Measurements from ENCODE around the gene ORMDL1. TPM values are rescaled to one million over a fixed set of nuclear protein-coding genes. Genes with fewer than 3 reads are reported as not detected.

The ORMDL1 gene
- total RNA-seq, 1 donor from 2014 or later = 27.7 TPM

DNA sequence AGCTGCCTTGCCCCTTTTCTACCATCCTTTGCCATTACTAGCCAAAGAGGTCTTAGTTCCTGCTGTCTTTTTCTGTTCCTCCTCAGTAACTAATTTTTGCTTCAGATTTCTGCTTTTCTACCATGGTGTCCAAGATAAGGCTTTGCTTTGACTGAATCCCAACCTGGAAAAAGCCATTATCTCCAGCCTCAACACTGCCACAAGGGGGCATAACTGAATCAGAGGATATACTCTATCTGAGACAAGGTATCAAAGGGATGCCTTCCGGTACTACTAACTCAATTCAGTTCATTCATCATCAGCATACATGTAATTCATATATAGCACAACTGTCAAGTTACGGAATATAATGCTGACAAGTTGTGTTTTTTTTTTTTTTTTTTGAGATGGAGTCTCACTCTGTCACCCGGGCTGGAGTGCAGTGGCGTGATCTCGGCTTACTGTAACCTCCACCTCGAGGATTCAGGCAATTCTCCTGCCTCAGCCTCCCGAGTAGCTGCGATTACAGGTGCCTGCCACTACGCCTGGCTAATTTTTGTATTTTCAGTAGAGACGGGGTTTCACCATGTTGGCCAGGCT, 33.0 kb downstream of the ORMDL1 start:
- Histone ChIP-seq H3K9me3 (replicated peaks) (no peaks in the 10 kb centered on the region), H3K36me3 (peaks cover 78% of the 10 kb centered on the region), H3K4me3 (no peak overlapping the region), H3K27ac (replicated peaks) (no peak overlapping the region), H3K27me3 (ENCODE audit: low read depth) (no peaks in the 10 kb centered on the region), H3K4me1 (peaks cover 6% of the 10 kb centered on the region)
- intact Hi-C loops (cut with micrococcal nuclease) = no loop called here
- TF ChIP-seq, protein P1, sequence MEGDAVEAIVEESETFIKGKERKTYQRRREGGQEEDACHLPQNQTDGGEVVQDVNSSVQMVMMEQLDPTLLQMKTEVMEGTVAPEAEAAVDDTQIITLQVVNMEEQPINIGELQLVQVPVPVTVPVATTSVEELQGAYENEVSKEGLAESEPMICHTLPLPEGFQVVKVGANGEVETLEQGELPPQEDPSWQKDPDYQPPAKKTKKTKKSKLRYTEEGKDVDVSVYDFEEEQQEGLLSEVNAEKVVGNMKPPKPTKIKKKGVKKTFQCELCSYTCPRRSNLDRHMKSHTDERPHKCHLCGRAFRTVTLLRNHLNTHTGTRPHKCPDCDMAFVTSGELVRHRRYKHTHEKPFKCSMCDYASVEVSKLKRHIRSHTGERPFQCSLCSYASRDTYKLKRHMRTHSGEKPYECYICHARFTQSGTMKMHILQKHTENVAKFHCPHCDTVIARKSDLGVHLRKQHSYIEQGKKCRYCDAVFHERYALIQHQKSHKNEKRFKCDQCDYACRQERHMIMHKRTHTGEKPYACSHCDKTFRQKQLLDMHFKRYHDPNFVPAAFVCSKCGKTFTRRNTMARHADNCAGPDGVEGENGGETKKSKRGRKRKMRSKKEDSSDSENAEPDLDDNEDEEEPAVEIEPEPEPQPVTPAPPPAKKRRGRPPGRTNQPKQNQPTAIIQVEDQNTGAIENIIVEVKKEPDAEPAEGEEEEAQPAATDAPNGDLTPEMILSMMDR (IDR thresholded peaks at IDR 0.05; ENCODE audit: borderline replicate concordance) = peak; percentile 57
- DNase-seq = no peak

DNA sequence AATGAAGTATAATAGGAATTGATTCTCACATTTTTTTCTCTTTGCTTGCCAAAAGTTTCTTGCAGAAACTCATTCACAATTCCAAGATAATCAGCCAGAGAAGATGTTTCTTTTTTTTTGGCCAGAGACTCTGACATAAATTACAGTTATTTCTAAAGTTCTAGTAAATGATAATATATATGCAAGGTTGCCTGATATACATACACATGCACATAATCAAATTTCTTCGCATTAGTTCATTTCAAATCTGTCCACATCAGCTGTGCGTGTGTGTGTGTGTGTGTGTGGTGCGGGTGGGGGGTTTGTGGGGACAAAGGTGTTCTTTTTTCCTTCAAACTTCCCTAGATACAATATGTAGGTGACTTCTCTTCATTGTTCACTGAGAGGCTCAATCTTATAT, 54.7 kb downstream of the ORMDL1 start:
- no peaks in the 10 kb centered on the region for H3K27me3 ChIP-seq (ENCODE audit: low read depth)
- DNase-seq = no peak
- H3K4me1 ChIP-seq = no peaks in the 10 kb centered on the region
- intact Hi-C loops (cut with micrococcal nuclease) = no loop called here
- peaks cover 20% of the 10 kb centered on the region for H3K36me3 ChIP-seq
- no peak overlapping the region for H3K4me3 ChIP-seq
- H3K27ac ChIP-seq (replicated peaks) = no peak overlapping the region
- no peaks in the 10 kb centered on the region for H3K9me3 ChIP-seq (replicated peaks)
- TF ChIP-seq, protein P1 (IDR thresholded peaks at IDR 0.05; ENCODE audit: borderline replicate concordance) = no peak

DNA sequence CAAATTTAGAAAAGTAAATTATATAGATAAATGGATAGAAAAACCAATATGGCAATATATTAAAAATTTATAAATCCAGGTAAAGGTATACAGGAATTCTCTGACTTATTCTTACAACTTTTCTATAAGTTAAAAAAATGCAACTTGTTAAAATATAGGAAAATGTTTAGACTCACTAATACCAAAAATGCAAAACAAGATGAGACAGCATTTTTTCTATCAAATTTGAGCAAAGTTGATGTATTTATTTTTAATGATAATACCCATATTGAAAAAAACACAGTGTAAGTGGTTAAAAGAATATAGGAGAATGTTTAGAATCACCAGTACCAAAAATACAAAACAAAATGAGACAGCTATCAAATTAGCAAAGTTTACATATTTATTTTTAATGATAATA, 57.3 kb downstream of the ORMDL1 start:
- peaks cover 23% of the 10 kb centered on the region for H3K36me3 ChIP-seq
- no peak overlapping the region for H3K27ac ChIP-seq (replicated peaks)
- TF ChIP-seq, protein P1 (IDR thresholded peaks at IDR 0.05; ENCODE audit: borderline replicate concordance) = no peak
- H3K27me3 ChIP-seq (ENCODE audit: low read depth) = no peaks in the 10 kb centered on the region
- no peak for DNase-seq
- H3K9me3 ChIP-seq (replicated peaks) = no peaks in the 10 kb centered on the region
- intact Hi-C loops (cut with micrococcal nuclease) = no loop called here
- no peak overlapping the region for H3K4me3 ChIP-seq
- H3K4me1 ChIP-seq = no peaks in the 10 kb centered on the region

DNA sequence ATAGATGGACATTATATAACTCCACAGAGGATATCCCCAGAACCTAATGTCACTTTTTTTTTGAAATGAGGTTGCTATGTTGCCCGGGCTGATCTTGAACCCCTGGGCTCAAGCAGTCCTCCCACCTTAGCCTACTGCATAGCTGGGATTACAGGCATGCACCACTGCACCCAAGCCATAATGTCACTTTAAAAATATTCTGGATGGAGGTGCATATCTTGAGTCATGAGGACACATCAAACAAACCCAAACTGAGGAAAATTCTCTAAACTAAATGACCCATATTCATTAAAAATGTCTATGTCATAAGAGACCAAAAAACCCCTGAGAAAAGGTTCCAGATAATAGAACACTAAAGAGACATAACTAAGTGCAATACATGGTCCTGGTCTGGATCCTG, 57.9 kb downstream of the ORMDL1 start:
- Histone ChIP-seq H3K4me1 (no peaks in the 10 kb centered on the region), H3K9me3 (replicated peaks) (no peaks in the 10 kb centered on the region), H3K27me3 (ENCODE audit: low read depth) (no peaks in the 10 kb centered on the region), H3K36me3 (peaks cover 23% of the 10 kb centered on the region), H3K4me3 (no peak overlapping the region), H3K27ac (replicated peaks) (no peak overlapping the region)
- DNase-seq = no peak
- intact Hi-C loops (cut with micrococcal nuclease) = no loop called here
- TF ChIP-seq, protein P1 (IDR thresholded peaks at IDR 0.05; ENCODE audit: borderline replicate concordance) = no peak

DNA sequence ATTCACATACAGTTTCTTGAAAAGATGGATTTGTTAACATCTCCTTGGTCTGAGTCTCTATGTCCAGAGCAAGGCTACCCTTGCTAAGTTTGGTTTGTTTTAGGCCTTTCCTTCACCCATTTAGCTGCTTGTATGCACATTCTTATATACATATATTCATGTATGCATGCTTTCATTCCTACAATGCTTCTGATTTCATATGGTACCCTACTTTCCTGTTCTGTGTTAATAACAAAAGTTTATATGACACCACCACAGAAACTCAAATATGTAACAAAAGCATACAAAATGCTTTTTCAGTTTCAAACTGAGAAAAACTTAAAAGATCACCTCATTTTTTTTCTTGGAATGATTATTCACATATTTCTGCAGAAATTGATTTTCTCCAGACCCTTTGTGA, 60.9 kb downstream of the ORMDL1 start:
- Histone ChIP-seq H3K27ac (replicated peaks) (no peak overlapping the region), H3K27me3 (ENCODE audit: low read depth) (no peaks in the 10 kb centered on the region), H3K36me3 (peaks cover 24% of the 10 kb centered on the region), H3K4me3 (no peak overlapping the region), H3K4me1 (no peaks in the 10 kb centered on the region), H3K9me3 (replicated peaks) (no peaks in the 10 kb centered on the region)
- TF ChIP-seq, protein P1 (IDR thresholded peaks at IDR 0.05; ENCODE audit: borderline replicate concordance) = no peak
- DNase-seq = no peak
- intact Hi-C loops (cut with micrococcal nuclease) = no loop called here

Other genes with a start within 250 kb of the ORMDL1 start
- gene SLC40A1, start 203.6 kb downstream of the ORMDL1 start, total RNA-seq = 44.0 TPM
- 31.6 TPM for gene ASNSD1, start 122.9 kb downstream of the ORMDL1 start, total RNA-seq
- gene ANKAR, start 109.7 kb downstream of the ORMDL1 start, total RNA-seq = 9.9 TPM
- gene OSGEPL1, start 21.5 kb downstream of the ORMDL1 start, total RNA-seq = 9.8 TPM
- 11.0 TPM for gene PMS1, start 111 bp upstream of the ORMDL1 start, total RNA-seq